Erythroblast (primary cell): ENCODE data around the gene LIMCH1.
"Not testable (repeated sequence)": the region's sequence is repeated elsewhere in the genome, so short reads cannot be mapped to it uniquely, and the experiment has no call there.

ENCODE experiments used
- DNase-seq, 2 experiments: peaks; one replicate each; lab custom pipeline; 2025; lab: John Stamatoyannopoulos, UW
- GATA1 ChIP-seq: IDR thresholded peaks from 2 replicates; pipeline ENCODE4 v1.6.1; 2011; ENCODE audit warnings: low read depth, mild to moderate bottlenecking, control low read depth, low read length, moderate library complexity
- POLR2A ChIP-seq: IDR thresholded peaks from 2 replicates; pipeline ENCODE4 v1.6.1; 2011; ENCODE audit warnings: mild to moderate bottlenecking, low read length

Gene LIMCH1

GRCh38 chr4:41619161-41619560 is 81.2 kb downstream of the LIMCH1 start:
- TF ChIP-seq POLR2A: no peak
- TF ChIP-seq GATA1: no peak

DNA sequence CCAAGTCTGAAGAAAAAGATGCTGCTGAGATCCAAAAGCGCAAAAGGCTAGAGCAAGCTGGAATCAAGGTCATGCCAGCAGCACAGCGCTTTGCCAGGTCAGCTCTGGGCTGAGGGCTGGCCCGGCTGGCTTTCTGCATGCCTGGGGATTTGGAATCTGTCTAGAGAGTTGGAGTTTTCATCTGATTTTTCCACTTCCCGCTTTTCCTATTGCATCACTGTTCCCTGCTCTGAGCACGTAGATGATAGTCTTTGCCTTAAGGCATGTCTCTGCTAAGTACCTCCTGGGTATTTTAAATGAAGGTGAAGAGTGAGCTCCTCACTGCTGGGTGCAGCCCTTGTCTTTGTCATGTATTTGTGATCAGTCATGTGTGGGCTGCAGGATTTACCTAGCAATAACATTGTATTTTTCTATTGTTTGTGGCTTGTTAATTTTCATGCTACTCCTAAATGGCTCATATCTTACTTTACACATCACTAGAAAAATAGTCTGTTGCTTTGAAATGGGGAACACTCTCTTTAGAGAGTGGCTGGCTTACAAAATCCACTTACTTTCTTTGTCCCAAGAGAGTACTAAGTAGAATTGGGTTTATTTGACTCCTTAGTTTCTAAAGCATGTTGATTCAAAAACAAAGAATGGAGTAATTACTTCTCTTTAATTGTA is 82.8 kb downstream of the LIMCH1 start:
- no peak for TF ChIP-seq GATA1
- TF ChIP-seq POLR2A: no peak
- DNase-seq: no peak

More at GRCh38 chr4:41619161-41619560, 81.2 kb downstream of the LIMCH1 start:
- DNase-seq: no peak

- DNase-seq: no peak
- TF ChIP-seq GATA1 (no peak), POLR2A (no peak)
These were observed 84.8 kb downstream of the LIMCH1 start for GRCh38 chr4:41622787-41623186.

GRCh38 chr4:41624765-41625164 is 86.8 kb downstream of the LIMCH1 start:
- TF ChIP-seq POLR2A: no peak
- TF ChIP-seq GATA1: no peak
- no peak for DNase-seq

- TF ChIP-seq POLR2A (no peak), GATA1 (no peak)
- no peak for DNase-seq
These were observed 87.6 kb downstream of the LIMCH1 start for GRCh38 chr4:41625531-41625930.

DNA sequence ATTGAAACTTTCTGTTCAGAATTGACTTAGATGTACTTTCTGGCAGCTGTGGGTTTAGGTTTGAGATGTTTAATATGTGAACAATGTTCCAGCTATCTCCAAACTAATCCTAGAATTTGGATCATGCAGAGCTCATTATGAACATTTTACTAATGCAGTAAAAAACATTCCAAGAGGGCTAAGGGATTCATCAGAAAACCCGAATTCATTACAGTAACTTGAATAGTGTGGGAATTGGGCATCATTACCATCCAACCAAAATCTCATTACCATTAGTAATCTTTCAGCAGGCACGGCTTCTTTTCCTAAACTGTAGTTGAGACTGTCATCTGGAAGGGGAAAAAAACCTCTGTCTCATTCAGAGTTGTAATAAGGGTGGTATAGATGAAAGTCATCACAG is 91.0 kb downstream of the LIMCH1 start:
- DNase-seq: no peak
- TF ChIP-seq POLR2A (no peak), GATA1 (no peak)

GRCh38 chr4:41631523-41631922 is 93.6 kb downstream of the LIMCH1 start:
- DNase-seq: no peak

DNA sequence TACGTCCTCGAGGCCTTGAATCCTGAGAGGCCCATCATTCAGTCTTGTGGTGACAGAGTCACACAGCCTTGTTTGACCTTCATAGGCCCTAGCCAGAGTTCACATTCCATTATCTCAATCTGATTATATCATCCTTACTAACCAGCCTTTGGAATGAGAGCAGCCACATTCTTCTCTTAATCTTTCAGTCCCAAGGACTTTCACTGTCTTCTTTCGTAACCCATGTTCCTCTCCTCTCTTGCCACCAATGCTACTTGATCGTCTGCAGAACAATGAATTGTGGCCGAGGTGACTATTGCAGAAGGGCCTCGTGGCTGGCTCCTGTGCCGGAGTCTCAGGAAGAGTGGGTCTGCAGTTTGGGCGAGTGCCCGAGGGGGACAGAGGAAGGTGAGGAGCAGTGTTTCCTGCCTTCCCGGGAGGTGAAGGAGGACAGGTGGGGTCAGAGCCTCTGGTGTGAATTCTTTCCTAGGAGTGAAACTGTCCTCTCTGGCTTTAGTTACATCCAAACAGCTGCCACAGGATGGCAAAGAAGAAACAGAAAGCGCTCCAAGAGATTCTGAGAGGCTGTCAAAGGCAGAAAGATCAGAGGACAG is 94.6 kb downstream of the LIMCH1 start:
- TF ChIP-seq POLR2A: no peak
- no peak for TF ChIP-seq GATA1
- DNase-seq: no peak

More at GRCh38 chr4:41631523-41631922, 93.6 kb downstream of the LIMCH1 start:
- TF ChIP-seq GATA1 (no peak), POLR2A (no peak)

DNA sequence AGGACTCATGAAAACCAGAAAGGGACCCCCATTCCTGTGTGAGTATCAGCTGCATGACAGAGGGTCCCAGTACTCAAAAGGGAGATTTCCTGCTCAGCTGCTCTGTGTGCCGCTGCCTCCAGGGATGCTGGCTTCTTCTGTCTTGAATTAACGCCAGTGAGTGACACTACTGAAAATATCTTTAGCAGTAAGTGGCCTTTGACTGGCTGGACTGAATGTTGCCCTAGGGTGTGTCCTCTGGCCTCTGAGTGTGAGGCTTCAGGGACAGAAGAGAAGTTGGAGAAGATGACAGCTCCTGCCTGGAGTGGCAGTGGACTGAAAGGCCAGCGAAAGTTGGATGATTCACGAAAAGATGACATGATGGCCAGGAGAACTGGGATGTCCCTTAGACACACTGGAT is 95.4 kb downstream of the LIMCH1 start:
- DNase-seq: no peak
- TF ChIP-seq GATA1 (no peak), POLR2A (no peak)

DNA sequence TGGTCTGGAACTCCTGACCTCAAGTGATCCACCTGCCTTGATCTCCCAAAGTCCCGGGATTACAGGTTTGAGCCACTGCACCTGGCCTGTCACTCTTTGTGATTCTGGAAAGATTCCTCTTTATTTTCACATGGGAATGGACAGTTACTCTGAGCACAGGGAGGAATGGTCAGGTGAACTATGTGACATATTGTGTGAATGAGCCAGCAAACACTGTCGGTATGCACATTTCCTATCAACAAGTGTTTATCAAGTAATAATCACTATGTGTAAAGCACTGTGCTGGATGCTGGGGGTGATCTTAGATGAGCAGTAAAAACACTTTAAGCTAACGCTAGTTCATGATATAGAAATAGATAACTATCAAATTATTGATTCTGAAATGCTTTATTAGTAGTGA is 97.5 kb downstream of the LIMCH1 start:
- no peak for DNase-seq
- TF ChIP-seq GATA1 (no peak), POLR2A (no peak)

- DNase-seq: no peak
- no peak for TF ChIP-seq GATA1
- TF ChIP-seq POLR2A: no peak
These were observed 100.2 kb downstream of the LIMCH1 start for GRCh38 chr4:41638203-41638602.

- TF ChIP-seq GATA1 (no peak), POLR2A (no peak)
- DNase-seq: no peak
These were observed 100.9 kb downstream of the LIMCH1 start for GRCh38 chr4:41638866-41639265.

DNA sequence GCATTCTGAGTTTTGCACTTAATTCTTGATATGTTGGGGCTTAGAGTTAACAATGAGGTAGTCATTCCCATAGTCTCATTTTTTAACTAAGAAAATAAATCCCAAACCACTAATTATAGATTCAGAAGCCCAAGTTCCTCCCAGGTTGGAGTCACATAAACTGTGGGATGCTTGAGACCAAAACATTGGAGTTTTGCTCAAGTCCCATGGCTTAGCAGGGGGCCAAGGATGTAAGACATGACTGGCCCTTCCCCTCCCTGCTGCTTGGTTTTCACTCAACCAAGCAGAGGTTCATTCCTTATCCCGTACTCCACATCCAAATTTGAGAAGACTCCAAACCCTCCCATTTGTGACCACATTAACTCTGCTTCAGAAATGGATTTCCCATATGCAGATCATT is 101.3 kb downstream of the LIMCH1 start:
- DNase-seq: no peak
- TF ChIP-seq GATA1 (no peak), POLR2A (no peak)

GRCh38 chr4:41640906-41641305 is 102.9 kb downstream of the LIMCH1 start:
- TF ChIP-seq POLR2A (no peak), GATA1 (no peak)
- no peak for DNase-seq

GRCh38 chr4:41642746-41643145 is 104.8 kb downstream of the LIMCH1 start:
- not testable (repeated sequence) for DNase-seq
